NCI-H510A treated with DMSO at 0.1 percent for 48 hours (cell line): ENCODE data around the gene GALC.

Experiments used
- DNase-seq: peaks from one replicate; lab custom pipeline; 2025; lab: John Stamatoyannopoulos, UW

Gene GALC

GRCh38 chr14:87955501-87955900, 37.5 kb downstream of the GALC start:
- no peak for DNase-seq

DNA sequence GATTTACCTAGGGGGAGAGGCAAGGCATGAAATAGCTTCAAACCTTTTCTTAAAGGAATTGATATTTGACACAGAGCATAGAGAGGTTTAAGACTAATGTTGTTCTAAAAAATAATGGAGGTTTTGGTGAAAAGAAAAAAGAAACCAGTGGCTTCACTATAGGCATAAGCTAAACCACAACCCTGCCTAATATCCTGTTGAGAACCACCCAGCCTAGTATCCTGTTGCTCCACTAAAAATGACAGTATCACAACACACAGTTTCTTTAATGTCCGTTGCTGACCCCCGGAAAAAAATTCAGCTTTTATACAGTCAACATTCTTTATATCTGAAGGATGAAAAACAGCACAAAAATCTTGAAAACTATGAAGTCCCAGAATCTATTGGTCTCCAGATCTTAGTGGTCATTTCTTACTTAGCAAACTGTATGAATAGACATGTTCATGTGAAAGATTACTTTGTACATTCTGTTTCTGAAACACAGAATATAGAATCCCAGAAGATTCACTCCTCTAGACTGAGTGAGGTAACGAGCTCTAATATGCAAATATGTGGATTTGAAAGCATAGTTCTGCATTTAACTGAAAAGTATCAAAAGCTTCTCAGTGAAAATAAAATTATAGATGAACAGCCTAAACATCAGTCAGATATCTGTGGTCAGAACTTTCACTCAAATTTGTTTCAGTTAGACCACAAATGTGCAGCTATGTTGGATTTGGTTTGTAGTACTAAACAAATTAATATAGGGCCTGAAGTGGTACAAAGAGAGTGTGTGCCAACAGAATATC, 40.5 kb downstream of the GALC start:
- DNase-seq, result no peak

- peak; percentile 72 for DNase-seq
These were observed 47.9 kb downstream of the GALC start for GRCh38 chr14:87944987-87945604.

DNA sequence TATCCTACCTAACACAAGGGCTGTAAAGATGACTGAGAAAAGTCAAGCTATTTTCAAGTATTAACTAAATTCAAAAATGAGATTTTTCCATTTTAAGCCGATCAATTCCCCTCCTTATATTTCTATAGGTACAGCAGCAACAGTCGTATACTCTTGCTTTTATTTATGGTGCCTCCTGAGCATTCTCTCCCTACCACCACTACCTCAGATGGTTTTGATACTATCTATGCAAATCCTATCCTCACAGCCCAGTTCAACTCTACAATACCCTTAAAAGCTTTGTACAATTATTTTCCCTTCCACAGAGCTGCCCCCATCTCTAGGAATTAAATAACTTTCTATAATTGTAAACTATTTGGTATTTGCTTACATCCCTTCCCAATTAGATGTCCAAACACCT, 52.1 kb downstream of the GALC start:
- no peak for DNase-seq

DNA sequence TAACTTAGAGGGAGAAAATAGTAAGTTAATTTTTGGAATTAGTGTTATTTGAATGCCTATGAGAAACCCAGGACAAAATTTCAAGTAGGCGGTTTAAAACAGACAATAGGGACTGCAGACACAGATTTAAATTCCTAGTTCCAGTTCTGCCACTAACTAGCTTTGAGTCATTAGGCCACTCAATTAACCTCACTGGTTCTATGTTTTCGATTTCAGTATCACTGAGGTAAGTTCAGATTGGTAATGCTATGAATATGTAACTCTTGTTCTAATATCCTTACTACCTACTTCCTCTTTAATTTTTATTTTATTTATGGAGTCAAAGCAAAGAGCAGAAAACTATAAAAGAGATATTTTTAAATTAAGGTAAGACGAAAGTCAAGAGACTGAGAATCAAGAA, 52.6 kb downstream of the GALC start:
- no peak for DNase-seq

GRCh38 chr14:87935886-87936285, 57.1 kb downstream of the GALC start:
- peak; percentile 96 for DNase-seq

- no peak for DNase-seq
These were observed 57.7 kb downstream of the GALC start for GRCh38 chr14:87935081-87935828.

GRCh38 chr14:87934185-87934584, 58.8 kb downstream of the GALC start:
- peak; percentile 38 for DNase-seq

- DNase-seq, result no peak
These were observed 76.1 kb downstream of the GALC start for GRCh38 chr14:87916886-87917275.

GRCh38 chr14:87916103-87916885, 76.7 kb downstream of the GALC start:
- DNase-seq, result no peak

- no peak for DNase-seq
These were observed 84.4 kb downstream of the GALC start for GRCh38 chr14:87908550-87908949.

DNA sequence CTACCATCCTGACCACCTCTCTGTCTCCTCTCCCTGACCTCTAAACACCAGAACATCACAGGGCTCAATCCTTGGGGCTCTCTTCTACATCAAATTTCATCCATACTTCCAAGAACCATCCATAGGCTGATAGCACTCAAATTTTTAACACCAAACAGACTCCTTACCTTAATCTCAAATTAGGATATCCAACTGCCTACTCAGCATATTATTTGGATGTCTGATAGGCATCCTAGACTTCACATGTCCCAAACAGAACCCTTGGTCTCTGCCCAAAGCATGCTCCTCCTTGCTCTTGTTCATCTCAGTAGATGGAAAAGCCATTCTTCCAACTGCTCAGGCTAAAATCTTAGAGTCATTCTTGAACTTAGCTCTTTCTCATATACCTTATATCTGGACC, 91.3 kb downstream of the GALC start:
- no peak for DNase-seq

GRCh38 chr14:87901236-87901635, 91.7 kb downstream of the GALC start:
- DNase-seq, result no peak

- no peak for DNase-seq
These were observed 93.8 kb downstream of the GALC start for GRCh38 chr14:87899228-87899627.

- no peak for DNase-seq
These were observed 94.7 kb downstream of the GALC start for GRCh38 chr14:87898301-87898700.

DNA sequence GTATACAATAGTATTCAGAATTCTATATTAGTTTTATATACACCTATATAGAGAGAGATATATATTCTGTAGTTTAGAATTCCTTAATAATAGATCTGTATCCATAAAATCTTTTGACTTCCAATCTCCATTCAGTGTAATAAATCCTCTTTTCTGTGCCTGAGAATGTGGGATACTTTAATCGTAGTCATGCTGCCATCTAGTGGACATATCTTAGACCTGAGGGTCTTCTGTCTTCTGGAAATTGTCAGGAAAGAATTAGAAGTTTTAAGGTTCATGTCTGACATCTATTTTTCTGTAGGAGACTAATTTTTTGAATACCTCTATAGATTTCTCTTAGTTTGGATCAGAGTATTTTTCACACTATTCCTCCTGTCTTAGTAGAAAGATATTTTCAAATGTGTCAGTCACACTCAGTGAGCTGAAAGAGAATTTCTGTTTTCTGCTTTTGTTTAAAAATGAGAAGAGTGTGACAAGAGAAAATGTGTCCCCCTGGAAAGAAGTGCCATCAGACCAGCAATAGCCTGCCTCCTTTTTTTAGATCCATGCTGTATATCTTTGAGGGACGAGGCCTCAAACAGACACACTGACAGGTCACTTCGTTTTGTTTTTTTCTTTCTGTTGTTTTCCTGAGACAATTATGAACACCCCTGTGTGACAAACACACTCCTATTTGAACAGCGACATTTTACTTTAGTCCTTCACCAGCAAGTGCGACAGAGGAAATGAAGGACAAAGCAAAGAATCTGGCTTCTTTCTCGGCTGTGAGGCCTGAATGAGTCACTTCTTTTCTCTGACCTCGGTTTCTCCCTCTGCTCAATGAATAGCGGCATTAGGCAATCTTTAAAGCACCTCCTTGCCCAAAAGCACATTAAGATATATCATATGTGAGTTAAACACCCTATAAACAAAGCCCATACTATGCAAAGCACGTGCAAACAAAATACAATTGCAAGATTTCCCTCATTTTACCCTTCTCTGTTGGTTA, 96.3 kb downstream of the GALC start:
- peak; percentile 77 for DNase-seq

- no peak for DNase-seq
These were observed 98.1 kb downstream of the GALC start for GRCh38 chr14:87894920-87895319.

- DNase-seq, result no peak
These were observed 100.2 kb downstream of the GALC start for GRCh38 chr14:87892763-87893162.

DNA sequence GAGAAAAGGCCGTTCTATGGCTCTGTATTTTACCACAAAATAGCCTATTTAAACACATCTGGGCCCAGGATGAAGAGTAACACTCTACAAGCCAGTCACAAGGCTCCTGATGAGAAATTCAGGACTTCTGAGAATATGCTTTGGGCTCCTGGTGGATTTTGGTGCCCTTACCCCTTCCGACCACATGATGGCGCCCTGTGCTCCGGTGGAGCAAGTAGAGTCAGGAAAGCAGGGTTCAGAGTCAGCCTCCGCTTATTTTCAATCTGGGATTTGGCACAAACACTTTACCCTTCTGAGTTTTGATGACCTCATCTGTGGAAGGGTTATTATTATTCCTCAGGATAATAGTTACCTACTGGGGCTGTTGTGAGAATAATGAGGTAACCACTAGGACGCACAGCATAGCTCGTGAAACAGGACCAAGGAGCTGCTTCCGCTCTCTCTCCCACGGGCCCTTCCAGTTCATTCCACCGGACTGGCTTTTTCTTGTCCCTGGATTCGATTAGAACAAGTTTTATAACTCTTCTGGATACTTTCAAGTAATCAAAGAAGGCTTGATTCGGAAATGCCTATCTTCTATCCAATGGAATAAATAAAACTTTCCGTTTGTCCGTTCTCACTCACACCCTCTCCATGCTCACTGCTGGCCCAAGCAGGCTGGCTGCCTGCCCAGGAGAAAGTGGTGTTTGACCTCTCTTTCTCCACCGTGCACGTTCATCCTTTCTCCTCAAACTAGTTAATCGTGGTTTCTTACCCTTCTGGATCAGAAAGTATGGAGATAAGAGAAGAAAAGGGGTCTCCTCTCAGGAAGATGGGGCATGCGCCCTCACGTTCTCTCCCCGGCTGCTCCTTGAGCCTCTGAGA, 104.6 kb downstream of the GALC start:
- DNase-seq, result no peak

DNA sequence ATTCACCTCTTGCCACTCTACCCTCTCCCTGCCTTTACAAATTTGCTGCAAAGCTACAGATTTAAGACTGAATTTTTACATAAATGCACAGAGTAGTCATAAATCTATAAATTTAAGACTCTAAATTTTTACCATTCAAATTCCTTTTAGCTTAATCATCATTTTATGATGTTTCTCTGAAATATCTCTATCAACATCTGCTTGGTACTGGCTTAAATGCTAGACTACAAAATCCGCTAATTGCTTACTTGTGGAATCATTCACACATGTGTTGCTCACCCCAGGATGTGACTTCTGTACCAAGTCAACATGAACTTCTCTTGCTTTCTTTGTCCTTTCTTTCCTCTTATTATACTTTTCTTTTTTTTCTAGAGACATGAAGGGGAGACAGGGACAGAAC, 109.2 kb downstream of the GALC start:
- no peak for DNase-seq
